ENCODE results near the gene NFIA. TPM values are rescaled to one million over a fixed set of nuclear protein-coding genes. Genes with fewer than 3 reads are reported as not detected.
A peak's percentile ranks its signal among the peaks of the same experiment; 100 is the strongest.

The NFIA gene
- total and polyA plus RNA-seq, 2 of the 13 experiments (the other 11 are each of a cell fraction or from before 2014, with no cell fraction given): 14.7 to 28.5 TPM

- peak; percentile 62 for TF ChIP-seq ZFY (CRISPR knock-in tag; IDR thresholded peaks at IDR 0.05)
- TF ChIP-seq, protein P1, sequence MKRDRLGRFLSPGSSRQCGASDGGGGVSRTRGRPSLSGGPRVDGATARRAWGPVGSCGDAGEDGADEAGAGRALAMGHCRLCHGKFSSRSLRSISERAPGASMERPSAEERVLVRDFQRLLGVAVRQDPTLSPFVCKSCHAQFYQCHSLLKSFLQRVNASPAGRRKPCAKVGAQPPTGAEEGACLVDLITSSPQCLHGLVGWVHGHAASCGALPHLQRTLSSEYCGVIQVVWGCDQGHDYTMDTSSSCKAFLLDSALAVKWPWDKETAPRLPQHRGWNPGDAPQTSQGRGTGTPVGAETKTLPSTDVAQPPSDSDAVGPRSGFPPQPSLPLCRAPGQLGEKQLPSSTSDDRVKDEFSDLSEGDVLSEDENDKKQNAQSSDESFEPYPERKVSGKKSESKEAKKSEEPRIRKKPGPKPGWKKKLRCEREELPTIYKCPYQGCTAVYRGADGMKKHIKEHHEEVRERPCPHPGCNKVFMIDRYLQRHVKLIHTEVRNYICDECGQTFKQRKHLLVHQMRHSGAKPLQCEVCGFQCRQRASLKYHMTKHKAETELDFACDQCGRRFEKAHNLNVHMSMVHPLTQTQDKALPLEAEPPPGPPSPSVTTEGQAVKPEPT (CRISPR knock-in tag; IDR thresholded peaks at IDR 0.05; ENCODE audit: low read depth): no peak; the same call in 1 of the 2 replicates
- 0 out of 2 replicates have a peak, but pooled peaks have one; percentile 54 for TF ChIP-seq ZNF264 (CRISPR knock-in tag; IDR thresholded peaks at IDR 0.05)
- TF ChIP-seq MATR3 (CRISPR knock-in tag; IDR thresholded peaks at IDR 0.05): no peak
- no peak for TF ChIP-seq IRF9 (CRISPR knock-in tag; IDR thresholded peaks at IDR 0.05; ENCODE audit: borderline replicate concordance)
- TF ChIP-seq SIN3B (IDR thresholded peaks at IDR 0.05; ENCODE audit: low read length): no peak
- TF ChIP-seq IRX3 (CRISPR knock-in tag; IDR thresholded peaks at IDR 0.05; ENCODE audit: borderline replicate concordance, low read depth): no peak
- no peak for TF ChIP-seq SETDB1 (CRISPR knock-in tag; IDR thresholded peaks at IDR 0.05; ENCODE audit: borderline replicate concordance)
- peak; percentile 74 for TF ChIP-seq ZNF746 (CRISPR knock-in tag; IDR thresholded peaks at IDR 0.05)
- TF ChIP-seq CENPT (CRISPR knock-in tag; IDR thresholded peaks at IDR 0.05; ENCODE audit: low read depth): no peak
- TF ChIP-seq U2AF2 (IDR thresholded peaks at IDR 0.05; ENCODE audit: low read depth, low read length): no peak
- TF ChIP-seq PCBP1 (IDR thresholded peaks at IDR 0.05; ENCODE audit: borderline replicate concordance, low read depth, low read length): no peak
- no peak for TF ChIP-seq USF2 (IDR thresholded peaks at IDR 0.05; ENCODE audit: low read depth, low read length)
- TF ChIP-seq USF2 (CRISPR knock-in tag; IDR thresholded peaks at IDR 0.05; ENCODE audit: borderline replicate concordance): no peak
- TF ChIP-seq MXD1 (CRISPR knock-in tag; IDR thresholded peaks at IDR 0.05): no peak
- TF ChIP-seq KAT7 (CRISPR knock-in tag; IDR thresholded peaks at IDR 0.05; ENCODE audit: borderline replicate concordance): no peak; the same call in 1 of the 2 replicates
- no peak for TF ChIP-seq HCFC1 (IDR thresholded peaks at IDR 0.05; ENCODE audit: low read depth, low read length)
- peak; percentile 41; the same call in 1 of the 2 replicates for TF ChIP-seq ZNF557 (CRISPR knock-in tag; IDR thresholded peaks at IDR 0.05)
- TF ChIP-seq ZNF232 (CRISPR knock-in tag; IDR thresholded peaks at IDR 0.05; ENCODE audit: borderline replicate concordance): no peak; the same call in 1 of the 2 replicates
- peak; percentile 61; the same call in 1 of the 2 replicates for TF ChIP-seq ZBTB38 (CRISPR knock-in tag; IDR thresholded peaks at IDR 0.05)
- peak; percentile 64; the same call in 1 of the 2 replicates for TF ChIP-seq MTERF4 (CRISPR knock-in tag; IDR thresholded peaks at IDR 0.05)
- no peak for TF ChIP-seq JUNB (CRISPR knock-in tag; IDR thresholded peaks at IDR 0.05; ENCODE audit: borderline replicate concordance)
- no peak for TF ChIP-seq ZSCAN22 (CRISPR knock-in tag; IDR thresholded peaks at IDR 0.05)
- TF ChIP-seq STAG1 (CRISPR knock-in tag; IDR thresholded peaks at IDR 0.05): peak; percentile 96
- no peak for TF ChIP-seq ZBTB1 (CRISPR knock-in tag; IDR thresholded peaks at IDR 0.05; ENCODE audit: borderline replicate concordance)
These were observed 32.4 kb upstream of the NFIA start (continued) for GRCh38 chr1:61049850-61050540.
